Hepatocyte (in vitro differentiated cells): ENCODE data around the gene CRKL.

Experiments
- CTCF ChIP-seq: fragments of 200-600 bp; sonication (generic); IDR thresholded peaks from 2 replicates; pipeline ENCODE4 v1.5.1; 2016; ENCODE audit warnings: antibody characterized with exemption, mild to moderate bottlenecking; ENCODE audit not compliant: poor library complexity
- EZH2 ChIP-seq: fragments of 200-600 bp; sonication (generic); IDR thresholded peaks from 2 replicates; pipeline ENCODE4 v1.6.1; 2016; ENCODE audit warnings: antibody characterized with exemption, mild to moderate bottlenecking, borderline replicate concordance
- EZH2phosphoT487 ChIP-seq: fragments of 200-600 bp; sonication (generic); IDR thresholded peaks from one replicate; pipeline ENCODE4 v1.6.1; 2018; ENCODE audit warnings: antibody characterized with exemption, mild to moderate bottlenecking, low read depth, moderate library complexity; ENCODE audit not compliant: unreplicated experiment, severe bottlenecking

GRCh38 chr22:20986365-20986764 is 69.2 kb downstream of the CRKL start:
- TF ChIP-seq CTCF (no peak), EZH2phosphoT487 (no peak), EZH2 (no peak)
